IMR-90 (cell line): ENCODE data around the gene CTPS2.

Source experiments
- CTCF ChIP-seq: conservative IDR thresholded peaks from 2 replicates; pipeline ENCODE4 v1.5.1; 2012; ENCODE audit warnings: mild to moderate bottlenecking, low read depth, low read length, improper control_type of control experiment
- MAFK ChIP-seq: IDR thresholded peaks from 2 replicates; pipeline ENCODE4 v1.6.1; 2012; ENCODE audit warnings: low read depth, low read length, improper control_type of control experiment
- MXI1 ChIP-seq: IDR thresholded peaks from 2 replicates; pipeline ENCODE4 v1.6.1; 2012; ENCODE audit warnings: low read depth, mild to moderate bottlenecking, low read length, moderate library complexity, borderline replicate concordance
- POLR2A ChIP-seq: IDR thresholded peaks from 2 replicates; pipeline ENCODE4 v1.6.1; 2012; ENCODE audit warnings: mild to moderate bottlenecking, low read depth, low read length
- RAD21 ChIP-seq: IDR thresholded peaks from 2 replicates; pipeline ENCODE4 v1.6.1; 2012; ENCODE audit warnings: low read length, improper control_type of control experiment
- SMC3 ChIP-seq: fragments of 150-350 bp; IDR thresholded peaks from 2 replicates; pipeline ENCODE4 v1.6.1; 2016; ENCODE audit warnings: low read depth, mild to moderate bottlenecking, antibody characterized with exemption, low read length, moderate library complexity

DNA sequence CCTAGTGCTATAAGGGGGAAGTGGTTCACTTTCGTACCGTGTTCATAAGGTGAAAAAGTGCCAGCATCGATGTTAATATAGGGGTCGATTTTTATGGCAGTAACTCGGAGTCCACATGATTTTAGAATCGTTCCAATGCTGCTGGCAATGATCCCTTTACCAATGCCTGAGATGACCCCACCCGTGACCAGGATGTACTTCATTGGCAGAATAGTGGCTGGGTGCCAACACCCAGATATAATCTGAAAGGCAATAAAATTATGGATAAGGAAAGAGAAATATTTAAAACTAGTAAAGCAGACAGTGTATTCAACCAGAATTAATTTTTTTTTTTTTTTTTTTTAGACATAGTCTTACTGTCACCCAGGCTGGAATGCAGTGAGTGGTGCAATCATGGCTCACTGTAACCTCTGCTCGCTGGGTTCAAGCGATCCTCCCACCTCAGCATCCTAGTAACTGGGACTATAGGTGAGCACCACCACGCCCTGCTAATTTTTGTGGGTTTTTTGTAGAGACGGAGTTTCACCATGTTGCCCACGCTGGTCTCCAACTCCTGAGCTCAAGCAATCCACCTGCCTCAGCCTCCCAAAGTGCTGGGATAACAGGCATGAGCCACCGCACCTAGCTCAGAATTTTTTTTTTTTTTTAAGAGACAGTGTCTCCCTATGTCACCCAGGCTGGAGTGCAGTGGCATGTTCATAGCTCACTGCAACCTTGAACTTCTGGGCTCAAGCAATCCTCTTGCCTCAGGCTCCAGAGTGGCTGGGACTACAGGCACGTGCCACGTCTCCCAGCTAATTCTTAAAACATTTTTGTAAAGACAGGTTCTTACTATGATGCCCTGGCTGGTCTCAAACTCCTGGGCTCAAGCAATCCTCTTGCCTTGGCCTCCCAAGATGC, 9.5 kb downstream of the CTPS2 start:
- TF ChIP-seq POLR2A (no peak), CTCF (no peak), MAFK (no peak), RAD21 (no peak), SMC3 (no peak), MXI1 (no peak)
